PC-3 (cell line): ENCODE measurements around the gene EIF4B. TPM values are rescaled to one million over a fixed set of nuclear protein-coding genes. Genes with fewer than 3 reads are reported as not detected.

Experiments
- ATAC-seq: fragments of 200-7000 bp; cut with Tn5 transposase; 2 replicates; pipeline ENCODE4 v1.9.1; 2020; ENCODE audit warnings: mild to moderate bottlenecking, moderate library complexity
- BruUV-seq: library from RNA; stranded (reverse); fragments of 400-500 nt; replicated peaks from 2 replicates; lab custom pipeline; 2021; lab: Mats Ljungman, UMichigan
- CTCF ChIA-PET: fragments of 300-600 bp; sonication (Branson Sonifier 250); formaldehyde crosslinking; loops from one replicate; lab custom pipeline; 2022; ENCODE audit warnings: antibody characterized with exemption; lab: Charles Lee
- POLR2A ChIA-PET: fragments of 300-600 bp; sonication (Branson Sonifier 250); formaldehyde crosslinking; loops from one replicate; lab custom pipeline; 2022; ENCODE audit warnings: antibody characterized with exemption; ENCODE audit not compliant: unreplicated experiment; lab: Charles Lee
- DNase-seq: peaks from one replicate; pipeline ENCODE4 v3.0.0-alpha.2; 2015
- H2AFZ ChIP-seq: fragments of 300-600 bp; sonication (generic); 2 replicates; pipeline ENCODE4 v1.6.0; 2016; ENCODE audit warnings: antibody characterized with exemption, low read length
- H3F3A ChIP-seq: fragments of 300-600 bp; sonication (generic); one replicate; pipeline ENCODE4 v1.6.0; 2017; ENCODE audit warnings: antibody characterized with exemption, low read length, control low read depth, mild to moderate bottlenecking; ENCODE audit not compliant: unreplicated experiment
- H3K27ac ChIP-seq: fragments of 300-600 bp; sonication (generic); 2 replicates; pipeline ENCODE4 v1.5.1; 2016; ENCODE audit warnings: mild to moderate bottlenecking, low read length
- H3K27me3 ChIP-seq: fragments of 300-600 bp; sonication (generic); 2 replicates; pipeline ENCODE4 v1.6.1; 2016; ENCODE audit warnings: low read length, mixed read lengths
- H3K36me3 ChIP-seq: fragments of 300-600 bp; sonication (generic); 2 replicates; pipeline ENCODE4 v1.6.1; 2016; ENCODE audit warnings: low read depth, mixed run types, low read length, mixed read lengths
- H3K4me1 ChIP-seq: fragments of 300-600 bp; sonication (generic); 2 replicates; pipeline ENCODE4 v1.5.1; 2016; ENCODE audit warnings: low read length; ENCODE audit not compliant: insufficient read depth
- H3K4me2 ChIP-seq: fragments of 300-600 bp; sonication (generic); 2 replicates; pipeline ENCODE4 v1.6.0; 2016; ENCODE audit warnings: low read length
- H3K4me3 ChIP-seq: fragments of 300-600 bp; sonication (generic); 2 replicates; pipeline ENCODE4 v1.5.1; 2016; ENCODE audit warnings: mild to moderate bottlenecking, low read length, mixed read lengths
- H3K79me2 ChIP-seq: fragments of 300-600 bp; sonication (generic); 2 replicates; pipeline ENCODE4 v1.6.1; 2017; ENCODE audit warnings: low read length, mixed read lengths
- H3K9ac ChIP-seq: fragments of 300-600 bp; sonication (generic); 2 replicates; pipeline ENCODE4 v1.6.0; 2016; ENCODE audit warnings: mild to moderate bottlenecking, low read length
- H3K9me2 ChIP-seq: fragments of 300-600 bp; sonication (generic); replicated peaks from 2 replicates; pipeline ENCODE4 v1.6.1; 2016; ENCODE audit warnings: mixed run types, low read length, mixed read lengths
- H3K9me3 ChIP-seq: fragments of 300-600 bp; sonication (generic); 2 replicates; pipeline ENCODE4 v1.6.1; 2016; ENCODE audit warnings: low read length, mixed read lengths
- H4K20me1 ChIP-seq: fragments of 300-600 bp; sonication (generic); 2 replicates; pipeline ENCODE4 v1.6.1; 2016; ENCODE audit warnings: low read length, mixed read lengths
- EZH2 ChIP-seq: fragments of 300-600 bp; sonication (generic); IDR thresholded peaks from one replicate; pipeline ENCODE4 v1.6.1; 2017; ENCODE audit warnings: antibody characterized with exemption, mild to moderate bottlenecking, low read length; ENCODE audit not compliant: unreplicated experiment
- EZH2phosphoT487 ChIP-seq: fragments of 300-600 bp; sonication (generic); IDR thresholded peaks from 2 replicates; pipeline ENCODE4 v1.6.1; 2018; ENCODE audit warnings: mild to moderate bottlenecking, antibody characterized with exemption, low read length, borderline replicate concordance
- intact Hi-C: fragments of 100-400 bp; cut with micrococcal nuclease; formaldehyde crosslinking; loops from 2 replicates; pipeline ENCODE4 v1.9.0; 2023
- total RNA-seq: library from RNA; depleted of rRNA; stranded (reverse); fragments of >200 nt; gene quantifications from 2 replicates; pipeline ENCODE4 v1.2.3, GENCODE V29; 2014
- TF ChIP-seq, protein P1 (sequence below): fragments of 300-600 bp; sonication (generic); conservative IDR thresholded peaks from 2 replicates; pipeline ENCODE4 v1.5.1; 2017; ENCODE audit warnings: antibody characterized with exemption, low read depth, mild to moderate bottlenecking, low read length

EIF4B gene
- total RNA-seq, 1 experiment from 2014 or later: 424 TPM

GRCh38 chr12:53046655-53047220, 40.5 kb downstream of the EIF4B start:
- ChIA-PET CTCF (interaction anchor here (0.5 to 2.2 kb wide), 2 partner anchors 15 to 273 kb away, joined by 5 to 13 read pairs; no protein-coding TSS in a partner anchor), POLR2A (interaction anchor here (0.6 kb wide), 1 partner anchor 143 kb away, joined by 23 read pairs; no protein-coding TSS in a partner anchor)
- H3K9me2 ChIP-seq: no peaks in the 10 kb centered on the region
- H3K4me1 ChIP-seq: peaks cover 53% of the 10 kb centered on the region
- DNase-seq (no peak), ATAC-seq (peak; percentile 45)
- H3K9me3 ChIP-seq: no peaks in the 10 kb centered on the region
- peak overlapping the region; percentile 90 for H3K4me2 ChIP-seq
- peaks cover 5% of the 10 kb centered on the region for H3F3A ChIP-seq
- H3K9ac ChIP-seq: peak overlapping the region; percentile 53
- TF ChIP-seq, protein P1, sequence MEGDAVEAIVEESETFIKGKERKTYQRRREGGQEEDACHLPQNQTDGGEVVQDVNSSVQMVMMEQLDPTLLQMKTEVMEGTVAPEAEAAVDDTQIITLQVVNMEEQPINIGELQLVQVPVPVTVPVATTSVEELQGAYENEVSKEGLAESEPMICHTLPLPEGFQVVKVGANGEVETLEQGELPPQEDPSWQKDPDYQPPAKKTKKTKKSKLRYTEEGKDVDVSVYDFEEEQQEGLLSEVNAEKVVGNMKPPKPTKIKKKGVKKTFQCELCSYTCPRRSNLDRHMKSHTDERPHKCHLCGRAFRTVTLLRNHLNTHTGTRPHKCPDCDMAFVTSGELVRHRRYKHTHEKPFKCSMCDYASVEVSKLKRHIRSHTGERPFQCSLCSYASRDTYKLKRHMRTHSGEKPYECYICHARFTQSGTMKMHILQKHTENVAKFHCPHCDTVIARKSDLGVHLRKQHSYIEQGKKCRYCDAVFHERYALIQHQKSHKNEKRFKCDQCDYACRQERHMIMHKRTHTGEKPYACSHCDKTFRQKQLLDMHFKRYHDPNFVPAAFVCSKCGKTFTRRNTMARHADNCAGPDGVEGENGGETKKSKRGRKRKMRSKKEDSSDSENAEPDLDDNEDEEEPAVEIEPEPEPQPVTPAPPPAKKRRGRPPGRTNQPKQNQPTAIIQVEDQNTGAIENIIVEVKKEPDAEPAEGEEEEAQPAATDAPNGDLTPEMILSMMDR: no peak
- TF ChIP-seq EZH2 (no peak), EZH2phosphoT487 (no peak)
- intact Hi-C loops: loop anchor here (2.0 kb wide), 1 partner anchor 40 kb away; the partner anchor contains the start of gene EIF4B
- peak overlapping the region; percentile 37 for H3K27ac ChIP-seq
- H3K79me2 ChIP-seq: peaks cover 19% of the 10 kb centered on the region
- H4K20me1 ChIP-seq: no peaks in the 10 kb centered on the region
- H3K27me3 ChIP-seq: no peaks in the 10 kb centered on the region
- H2AFZ ChIP-seq: peak overlapping the region; percentile 71
- TSS peak; percentile 78 for BruUV-seq
- H3K36me3 ChIP-seq: no peaks in the 10 kb centered on the region
- H3K4me3 ChIP-seq: peak overlapping the region; percentile 71

GRCh38 chr12:53047221-53048032, 41.2 kb downstream of the EIF4B start:
- no TSS peak for BruUV-seq
- H3K9me2 ChIP-seq: no peaks in the 10 kb centered on the region
- H3K9me3 ChIP-seq: no peaks in the 10 kb centered on the region
- ChIA-PET CTCF (interaction anchor here (0.5 to 2.2 kb wide), 4 partner anchors 14 to 274 kb away, joined by 5 to 13 read pairs (median 5); no protein-coding TSS in a partner anchor), POLR2A (interaction anchor here (0.5 to 0.6 kb wide), 2 partner anchors 34 to 144 kb away, joined by 5 to 23 read pairs; no protein-coding TSS in a partner anchor)
- DNase-seq: peak; percentile 73
- peak overlapping the region; percentile 47 for H2AFZ ChIP-seq
- peaks cover 5% of the 10 kb centered on the region for H3F3A ChIP-seq
- H3K27ac ChIP-seq: peak overlapping the region; percentile 55
- TF ChIP-seq EZH2phosphoT487 (no peak), EZH2 (no peak)
- TF ChIP-seq, protein P1: no peak
- peak overlapping the region; percentile 71 for H3K4me3 ChIP-seq
- H3K9ac ChIP-seq: peak overlapping the region; percentile 60
- peak overlapping the region; percentile 90 for H3K4me2 ChIP-seq
- H3K4me1 ChIP-seq: peaks cover 60% of the 10 kb centered on the region
- peaks cover 26% of the 10 kb centered on the region for H3K79me2 ChIP-seq
- H4K20me1 ChIP-seq: no peaks in the 10 kb centered on the region
- intact Hi-C loops: loop anchor here (2.0 kb wide), 1 partner anchor 41 kb away; the partner anchor contains the start of gene EIF4B
- no peaks in the 10 kb centered on the region for H3K27me3 ChIP-seq
- H3K36me3 ChIP-seq: no peaks in the 10 kb centered on the region
- peak; percentile 38 for ATAC-seq
